ENCODE measurements around the gene TENT4A.

TENT4A gene

GRCh38 chr5:6715271-6715670 lies 2.0 kb downstream of the TENT4A start:
- H3K4me3 ChIP-seq (ENCODE audit: low read length) = peak overlapping the region; percentile 52
- no peak for DNase-seq (ENCODE audit: low read depth, low spot score)

- no peak for DNase-seq (ENCODE audit: low read depth, low spot score)
- peak overlapping the region; percentile 52; the same call in 1 of the 2 replicates for H3K4me3 ChIP-seq (ENCODE audit: low read length)
Observed at GRCh38 chr5:6715758-6716628, 2.8 kb downstream of the TENT4A start.

GRCh38 chr5:6716629-6717149 lies 3.5 kb downstream of the TENT4A start:
- DNase-seq (ENCODE audit: low read depth, low spot score) = no peak
- H3K4me3 ChIP-seq (ENCODE audit: low read length) = no peak overlapping the region

DNA sequence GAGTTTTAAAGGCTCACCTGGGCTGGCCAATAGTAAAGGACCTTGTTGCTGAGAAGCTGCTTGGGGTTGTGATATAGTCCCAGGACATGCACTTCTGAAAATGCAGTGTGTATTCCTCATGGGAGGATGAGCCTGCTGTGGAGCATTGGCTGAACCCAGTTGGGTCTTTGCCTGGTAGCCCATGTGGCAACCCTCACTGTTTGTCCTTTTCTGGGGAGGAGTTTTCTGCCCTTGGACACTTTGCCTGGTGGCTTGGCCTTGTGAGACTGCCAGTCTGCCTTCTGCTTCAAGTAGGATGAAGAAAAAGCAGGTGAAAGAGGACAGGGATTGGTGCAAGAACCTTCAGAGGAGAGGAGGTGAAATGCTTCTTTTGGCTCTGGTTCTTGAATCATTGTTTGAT lies 4.0 kb downstream of the TENT4A start:
- no peak overlapping the region for H3K4me3 ChIP-seq (ENCODE audit: low read length)
- DNase-seq (ENCODE audit: low read depth, low spot score) = no peak

DNA sequence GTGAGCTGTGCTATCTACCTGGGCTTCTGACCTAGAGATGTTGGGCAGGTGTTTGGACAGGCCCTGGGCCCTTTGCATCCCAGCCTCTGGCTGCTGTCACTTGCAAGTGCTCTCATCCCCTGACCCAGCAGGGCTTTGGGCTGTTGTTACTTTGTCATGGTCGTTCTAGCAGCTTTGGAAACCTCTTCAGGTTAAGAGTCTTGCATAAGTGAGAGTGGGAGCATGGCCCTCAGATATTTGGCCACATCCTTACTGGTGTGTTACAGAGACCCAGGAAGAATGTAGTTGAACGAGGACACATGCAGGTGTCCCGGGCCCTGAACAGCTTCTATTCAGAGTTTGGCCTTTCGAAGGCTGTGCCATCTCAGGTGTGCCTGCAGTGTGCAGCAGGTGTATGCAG lies 4.5 kb downstream of the TENT4A start:
- no peak overlapping the region for H3K4me3 ChIP-seq (ENCODE audit: low read length)
- DNase-seq (ENCODE audit: low read depth, low spot score) = no peak

DNA sequence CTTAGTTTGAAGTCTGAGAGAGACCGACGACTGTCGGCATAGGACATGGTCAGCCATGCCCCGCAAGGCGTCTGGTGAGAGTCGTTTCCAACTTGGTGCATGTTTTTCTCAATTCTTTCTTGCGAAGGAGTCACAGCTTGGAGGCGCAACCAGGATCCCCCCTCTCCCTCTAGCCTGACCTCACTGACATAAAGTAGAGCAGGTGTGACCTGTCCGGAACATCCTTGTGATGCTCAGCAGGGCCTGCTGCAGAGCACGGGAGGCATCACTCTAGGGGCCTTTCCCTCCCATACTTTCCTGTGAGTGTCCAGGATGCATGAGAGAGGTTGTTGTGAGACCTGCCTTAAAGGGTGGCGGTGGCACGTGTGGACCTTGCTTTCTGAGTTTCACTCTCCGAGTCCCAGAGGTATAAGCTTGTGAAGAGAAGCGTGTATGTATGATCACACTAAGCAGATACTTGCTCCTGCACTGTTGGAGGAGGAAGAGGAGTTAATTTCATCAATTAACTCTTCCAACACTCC lies 5.0 kb downstream of the TENT4A start:
- H3K4me3 ChIP-seq (ENCODE audit: low read length) = no peak overlapping the region
- DNase-seq (ENCODE audit: low read depth, low spot score) = no peak

DNA sequence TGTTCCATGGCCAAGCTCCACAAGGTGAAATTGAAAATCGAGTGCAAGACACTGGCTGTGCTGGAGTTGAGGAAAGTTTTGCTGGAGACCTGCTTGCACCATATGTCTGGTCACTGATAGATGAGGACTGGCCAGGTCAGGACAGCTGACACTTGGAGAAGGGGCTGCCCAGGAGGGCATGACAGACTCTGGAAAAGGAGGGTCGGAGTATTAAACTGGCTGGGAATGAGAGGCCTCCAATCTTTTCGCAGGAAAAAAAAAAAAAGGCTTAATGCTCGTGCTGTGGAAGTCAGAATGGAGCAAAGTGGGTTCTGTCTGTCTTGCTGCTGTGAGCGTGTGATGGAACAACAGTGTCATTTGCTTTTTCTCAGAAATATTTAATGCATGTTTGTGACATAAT lies 5.5 kb downstream of the TENT4A start:
- DNase-seq (ENCODE audit: low read depth, low spot score) = no peak
- H3K4me3 ChIP-seq (ENCODE audit: low read length) = no peak overlapping the region

DNA sequence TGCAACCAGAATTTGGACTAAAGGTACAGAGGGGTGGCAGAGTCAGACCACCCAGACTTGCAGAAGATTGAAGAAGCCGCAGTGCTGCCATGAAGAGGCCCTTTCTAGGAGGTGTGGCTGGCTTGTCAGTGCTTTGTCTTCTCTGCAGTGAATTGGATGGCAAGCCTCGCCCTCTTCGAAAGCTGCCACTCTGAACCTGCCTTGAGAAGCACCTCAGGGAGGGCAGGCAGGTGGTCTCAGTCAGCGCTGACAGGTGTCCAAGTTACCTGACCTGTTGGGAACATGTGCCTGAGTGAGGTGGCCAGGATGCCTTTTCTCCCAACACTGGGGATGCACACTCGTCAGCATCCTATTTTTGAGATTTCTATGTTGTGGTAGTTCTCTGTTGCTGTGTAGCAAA lies 6.2 kb downstream of the TENT4A start:
- DNase-seq (ENCODE audit: low read depth, low spot score) = no peak
- H3K4me3 ChIP-seq (ENCODE audit: low read length) = no peak overlapping the region

DNA sequence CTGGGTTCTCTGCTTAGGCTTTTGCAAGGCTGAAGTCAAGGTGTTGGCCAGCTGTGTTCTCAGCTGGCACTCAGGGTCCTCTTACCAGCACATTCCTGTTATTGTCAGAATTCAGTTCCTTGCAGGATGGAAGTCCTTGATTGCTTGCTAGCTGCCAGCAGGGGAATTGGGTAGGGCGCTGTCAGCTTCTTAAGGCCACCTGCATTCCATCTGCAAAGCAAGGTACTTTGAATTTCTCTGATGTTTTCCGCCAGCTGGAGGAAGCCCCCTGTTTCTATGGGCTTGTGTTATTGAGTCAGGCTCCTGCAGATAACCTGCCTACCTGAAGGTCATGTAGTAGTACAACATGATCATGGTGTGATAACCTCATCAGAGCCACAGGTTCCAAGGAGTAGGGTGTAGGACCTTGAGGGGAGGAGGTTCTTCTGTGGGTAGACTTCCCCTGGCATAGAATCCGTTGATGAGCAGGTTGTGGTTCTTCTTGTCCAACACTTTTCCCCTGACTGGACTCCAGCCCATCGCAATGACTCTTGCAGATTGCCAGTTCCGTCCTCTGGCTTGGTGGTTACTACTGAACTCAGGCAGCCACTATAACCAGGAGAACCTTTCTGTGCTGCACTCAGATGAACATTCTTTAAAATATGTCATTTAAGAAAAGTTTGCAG lies 6.8 kb downstream of the TENT4A start:
- H3K4me3 ChIP-seq (ENCODE audit: low read length) = no peak overlapping the region
- DNase-seq (ENCODE audit: low read depth, low spot score) = no peak

DNA sequence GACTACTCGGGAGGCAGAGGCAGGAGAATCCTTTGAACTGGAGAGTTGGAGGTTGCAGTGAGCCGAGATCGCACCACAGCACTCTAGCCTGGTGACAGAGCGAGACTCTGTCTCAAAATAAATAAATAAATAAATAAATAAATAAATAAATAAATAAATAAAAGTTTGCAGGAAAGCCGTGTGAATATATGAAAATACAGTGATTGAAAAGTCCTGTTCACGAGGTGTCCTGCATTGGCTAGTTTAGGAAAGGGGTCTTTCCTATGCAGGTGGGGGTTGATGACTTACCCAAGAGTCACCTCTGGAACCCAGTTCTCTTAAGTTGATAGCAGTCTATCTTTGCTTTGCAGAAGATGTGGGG lies 7.3 kb downstream of the TENT4A start:
- no peak for DNase-seq (ENCODE audit: low read depth, low spot score)
- no peak overlapping the region for H3K4me3 ChIP-seq (ENCODE audit: low read length)

DNA sequence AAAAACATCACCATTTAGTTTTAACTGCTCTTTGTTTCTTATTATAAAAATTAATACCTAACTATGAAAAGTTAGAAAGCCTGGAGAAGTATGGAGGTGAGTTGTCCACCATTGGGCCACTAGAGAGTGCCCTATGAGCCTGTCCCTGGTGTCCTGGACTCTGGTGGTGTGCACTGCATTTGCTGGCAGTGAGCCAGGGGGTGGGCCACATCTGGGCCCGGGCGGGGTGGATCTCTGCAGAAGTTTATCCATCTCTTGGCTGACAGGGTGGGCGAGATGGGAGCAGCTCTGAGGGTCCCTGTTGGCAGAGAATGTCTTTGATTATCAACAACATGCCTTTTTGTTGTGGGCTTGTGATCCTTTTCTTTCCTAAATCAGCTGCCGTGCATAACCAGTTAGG lies 8.2 kb downstream of the TENT4A start:
- no peak for DNase-seq (ENCODE audit: low read depth, low spot score)
- H3K4me3 ChIP-seq (ENCODE audit: low read length) = no peak overlapping the region

GRCh38 chr5:6722015-6722414 lies 8.8 kb downstream of the TENT4A start:
- no peak for DNase-seq (ENCODE audit: low read depth, low spot score)
- no peak overlapping the region for H3K4me3 ChIP-seq (ENCODE audit: low read length)

DNA sequence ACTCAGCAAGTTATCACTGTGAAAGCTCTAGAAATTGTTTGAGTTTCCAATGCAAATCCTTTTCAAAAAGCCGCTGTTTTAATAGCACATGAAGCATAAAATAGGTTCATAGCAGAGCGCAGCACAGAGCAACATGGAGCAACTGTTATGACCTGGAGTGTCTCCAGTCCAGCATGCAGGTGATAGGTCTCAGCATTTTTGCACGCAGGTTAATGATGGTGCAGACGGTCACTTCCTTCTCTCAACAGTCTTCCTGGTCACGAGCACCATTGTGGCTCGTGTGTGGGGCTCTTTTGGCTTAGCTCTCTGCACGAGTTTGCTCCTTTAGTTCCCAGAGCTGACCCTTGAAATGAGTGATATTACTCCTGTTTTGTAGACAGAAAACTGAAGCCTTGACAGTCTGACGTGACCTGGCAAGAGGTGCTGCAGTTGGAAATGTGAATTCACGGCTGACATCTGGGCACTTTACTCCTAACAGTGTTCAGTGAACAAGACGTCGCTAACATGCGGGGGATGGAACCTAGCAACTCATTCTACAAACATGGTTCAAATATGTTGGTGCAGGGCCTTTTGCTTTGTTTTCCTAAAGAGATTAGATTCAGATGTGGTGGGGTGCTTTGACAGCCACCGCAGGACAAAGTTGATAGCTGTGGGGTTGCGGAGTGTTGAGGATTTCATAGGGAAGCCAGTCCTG lies 10.0 kb downstream of the TENT4A start:
- no peak for DNase-seq (ENCODE audit: low read depth, low spot score)
- no peak overlapping the region for H3K4me3 ChIP-seq (ENCODE audit: low read length)

DNA sequence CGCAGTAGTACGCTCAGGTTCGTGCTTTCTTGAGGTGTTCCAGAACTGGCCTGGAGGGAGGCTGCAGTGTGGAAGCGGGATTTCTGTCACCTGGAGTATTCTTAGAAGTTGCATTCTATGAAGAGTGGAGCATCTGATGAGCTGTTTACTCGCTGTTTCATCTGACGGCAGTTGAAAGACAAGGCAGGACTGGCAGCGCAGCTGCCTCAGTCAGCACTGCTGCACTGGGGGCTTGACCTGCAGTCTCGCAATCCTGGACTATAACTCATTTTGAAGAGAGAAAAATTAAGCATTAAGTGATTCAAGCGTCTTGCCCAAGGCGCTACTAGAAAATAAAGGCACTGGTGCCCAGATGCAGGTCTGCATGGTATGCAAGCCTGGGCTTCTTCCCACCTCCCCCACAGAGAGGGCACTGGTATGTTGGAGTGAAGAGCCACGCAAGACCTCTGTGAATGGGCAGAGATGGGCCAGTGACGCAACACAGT lies 10.6 kb downstream of the TENT4A start:
- no peak for DNase-seq (ENCODE audit: low read depth, low spot score)
- H3K4me3 ChIP-seq (ENCODE audit: low read length) = no peak overlapping the region

DNA sequence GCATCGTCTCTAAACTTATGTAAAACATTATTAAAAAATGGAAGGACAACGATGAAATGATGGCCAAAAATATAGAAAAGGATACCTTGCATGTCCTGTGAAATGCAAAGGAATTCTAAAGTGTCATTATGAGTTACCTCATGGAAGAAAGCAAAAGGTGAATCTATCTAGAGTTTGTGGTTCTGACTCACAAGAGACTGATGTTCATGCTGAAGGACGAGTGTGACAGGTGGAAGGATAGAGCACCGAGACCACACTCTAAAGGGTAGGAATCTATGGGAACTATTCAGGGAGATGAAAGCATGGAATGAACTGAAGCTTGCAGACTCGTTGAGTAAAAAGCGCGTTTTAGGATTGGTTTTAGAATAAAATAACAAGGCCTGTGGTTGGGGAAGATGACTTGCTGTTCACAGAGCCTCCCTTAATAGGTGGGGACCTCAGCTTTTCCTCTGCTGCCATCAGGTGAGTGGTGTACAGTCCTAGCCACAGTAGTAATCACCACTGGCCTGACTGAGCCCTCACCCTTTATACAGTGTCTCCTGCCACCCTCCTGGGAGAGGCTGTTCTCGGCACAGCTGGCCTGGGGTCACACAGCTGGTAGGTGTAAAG lies 11.2 kb downstream of the TENT4A start:
- no peak overlapping the region for H3K4me3 ChIP-seq (ENCODE audit: low read length)
- no peak for DNase-seq (ENCODE audit: low read depth, low spot score)

GRCh38 chr5:6725421-6725820 lies 12.2 kb downstream of the TENT4A start:
- no peak for DNase-seq (ENCODE audit: low read depth, low spot score)
- no peak overlapping the region for H3K4me3 ChIP-seq (ENCODE audit: low read length)

DNA sequence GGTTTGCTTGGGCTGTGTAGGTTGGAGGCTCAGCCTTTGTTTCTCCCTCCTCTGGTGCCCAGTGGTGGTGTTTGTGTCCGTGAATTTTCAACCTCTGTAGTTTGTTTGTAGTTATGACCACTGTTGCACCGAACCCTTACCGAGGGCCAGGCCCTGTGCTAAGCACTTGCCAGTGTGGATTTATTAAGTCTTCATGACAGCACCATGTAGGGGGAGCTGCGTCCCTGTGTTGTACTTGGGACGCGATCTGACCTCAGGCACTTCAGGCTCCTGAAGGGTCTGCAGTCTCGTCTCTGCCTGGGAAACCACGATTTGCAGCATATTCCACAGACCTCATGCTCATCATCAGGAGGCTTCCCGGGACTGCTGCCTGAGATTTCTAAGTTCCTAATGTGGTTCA lies 12.8 kb downstream of the TENT4A start:
- DNase-seq (ENCODE audit: low read depth, low spot score) = no peak
- no peak overlapping the region for H3K4me3 ChIP-seq (ENCODE audit: low read length)

DNA sequence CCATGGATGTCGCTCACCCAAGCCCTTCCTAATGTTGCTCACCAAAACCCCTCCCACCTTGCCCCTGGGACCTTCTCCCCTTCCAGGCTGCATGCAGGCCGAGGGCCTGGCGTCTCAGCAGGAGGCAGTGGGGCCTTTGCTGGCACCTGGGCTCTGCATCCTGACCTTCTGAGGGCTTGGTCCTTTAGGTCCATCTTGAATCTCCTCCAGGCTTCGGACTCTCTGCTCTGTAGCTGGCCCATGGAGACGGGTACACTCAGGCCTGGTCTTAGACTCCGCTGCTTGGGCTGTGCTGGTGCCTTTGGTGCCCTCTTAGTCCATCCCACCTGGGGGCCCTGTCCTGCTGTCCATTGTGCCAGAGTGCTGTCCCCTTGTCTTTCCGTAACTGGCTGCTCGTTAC lies 14.0 kb downstream of the TENT4A start:
- no peak for DNase-seq (ENCODE audit: low read depth, low spot score)
- no peak overlapping the region for H3K4me3 ChIP-seq (ENCODE audit: low read length)
